K562 (cell line): Measurements from ENCODE around the gene SLC48A1. TPM values are rescaled to one million over a fixed set of nuclear protein-coding genes. Genes with fewer than 3 reads are reported as not detected.
A peak's percentile ranks its signal among the peaks of the same experiment; 100 is the strongest.

Source experiments
- BACH1 ChIP-seq: fragments of 200-800 bp; sonication (Bioruptor generic); IDR thresholded peaks from 2 replicates; pipeline ENCODE4 v1.6.1; 2016; ENCODE audit warnings: missing genetic modification characterization, missing compliant biosample characterization
- CEBPB ChIP-seq: fragments of 450-650 bp; IDR thresholded peaks from 2 replicates; pipeline ENCODE4 v1.6.1; 2016; ENCODE audit warnings: missing genetic modification characterization, missing compliant biosample characterization
- FOXK1 ChIP-seq: sonication (generic); formaldehyde crosslinking; IDR thresholded peaks from 2 replicates; pipeline ENCODE4 v1.8.0; 2022; ENCODE audit warnings: missing genetic modification reagents, mild to moderate bottlenecking, borderline replicate concordance
- MAFK ChIP-seq: IDR thresholded peaks from 2 replicates; pipeline ENCODE4 v1.6.1; 2011; ENCODE audit warnings: low read length, improper control_type of control experiment
- NFE2 ChIP-seq: IDR thresholded peaks from 2 replicates; pipeline ENCODE4 v1.6.1; 2014; ENCODE audit warnings: antibody characterized with exemption, low read depth
- SREBF1 ChIP-seq: fragments of 150-350 bp; IDR thresholded peaks from 2 replicates; pipeline ENCODE4 v1.6.1; 2014; ENCODE audit warnings: antibody characterized with exemption, low read depth, low read length, borderline replicate concordance
- TEAD1 ChIP-seq, 2 experiments: fragments of 450-650 bp in 1 of 2; sonication (generic) in 1 of 2; formaldehyde crosslinking; IDR thresholded peaks; 2 replicates each; pipeline versions ENCODE4 v1.4.0 to v1.8.0; 2020 to 2022; ENCODE audit warnings: mild to moderate bottlenecking in 2 of 2, missing genetic modification reagents in 1 of 2
- WHSC1 ChIP-seq: IDR thresholded peaks from one replicate; pipeline ENCODE4 v1.6.1; 2012; ENCODE audit warnings: low read length, control low read depth, inconsistent platforms
- ZNF124 ChIP-seq: sonication (generic); formaldehyde crosslinking; IDR thresholded peaks from 2 replicates; pipeline ENCODE4 v1.8.1; 2022; ENCODE audit warnings: missing genetic modification reagents
- ZNF212 ChIP-seq: fragments of 450-650 bp; formaldehyde crosslinking; IDR thresholded peaks from 2 replicates; pipeline ENCODE4 v1.4.0; 2020; ENCODE audit warnings: mild to moderate bottlenecking
- ZNF384 ChIP-seq: IDR thresholded peaks from 2 replicates; pipeline ENCODE4 v1.6.1; 2012; ENCODE audit warnings: low read depth, low read length, improper control_type of control experiment
- ZNF766 ChIP-seq: fragments of 200-800 bp; sonication (Bioruptor generic); conservative IDR thresholded peaks from 2 replicates; pipeline ENCODE4 v1.6.1; 2016; ENCODE audit warnings: missing genetic modification characterization, missing compliant biosample characterization
- polyA plus RNA-seq, 8 experiments: library from polyadenylated mRNA; depleted of rRNA in 4 of 8; stranded (reverse) in 5 of 8; unstranded in 3 of 8; fragments of >200 nt; fragmentation: Nextera tagmentation in 2 of 8; fragmentation: Illumina TruSeq in 1 of 8; extraction: Ambion mirVana in 2 of 8; extraction: Trizol in 1 of 8; gene quantifications; 2 replicates each; pipeline versions ENCODE4 v1.2.1 to v1.2.3, GENCODE V29; 2011 to 2014; ENCODE audit warnings: inconsistent platforms in 1 of 8, missing spikeins in 1 of 8
- total RNA-seq, 7 experiments: library from RNA; depleted of rRNA in 6 of 7; stranded (reverse); fragments of >200 nt in 6 of 7; fragmentation: Illumina TruSeq in 2 of 7; extraction: Trizol in 2 of 7; gene quantifications; 2 replicates each; pipeline versions ENCODE4 v1.2.1 to v1.2.3, GENCODE V29; 2011 to 2021; ENCODE audit warnings: low replicate concordance in 1 of 7
- TF ChIP-seq, protein P1 (sequence below): fragments of 150-350 bp; conservative IDR thresholded peaks from 2 replicates; pipeline ENCODE4 v1.6.1; 2014; ENCODE audit warnings: low read length
- TF ChIP-seq, protein P2 (sequence below): fragments of 450-650 bp; formaldehyde crosslinking; IDR thresholded peaks from 2 replicates; pipeline ENCODE4 v1.4.0; 2020; ENCODE audit warnings: mild to moderate bottlenecking, mixed read lengths
- TF ChIP-seq, protein P3 (sequence below): fragments of 250-450 bp; sonication (Bioruptor Pico); IDR thresholded peaks from 2 replicates; pipeline ENCODE4 v1.5.0; 2021
- TF ChIP-seq, protein P4 (sequence below): fragments of 250-450 bp; sonication (Bioruptor Pico); IDR thresholded peaks from 2 replicates; pipeline ENCODE4 v1.9.0; 2021; ENCODE audit warnings: mild to moderate bottlenecking, inconsistent platforms
- TF ChIP-seq, protein P5 (sequence below): sonication (generic); formaldehyde crosslinking; IDR thresholded peaks from 2 replicates; pipeline ENCODE4 v1.8.1; 2023; ENCODE audit warnings: mild to moderate bottlenecking, missing genetic modification reagents

Gene SLC48A1
- total and polyA plus RNA-seq, 9 of the 15 experiments (the other 6 are each of a cell fraction or from before 2014, with no cell fraction given) = 10.7 to 37.5 (median 18.7) TPM

DNA sequence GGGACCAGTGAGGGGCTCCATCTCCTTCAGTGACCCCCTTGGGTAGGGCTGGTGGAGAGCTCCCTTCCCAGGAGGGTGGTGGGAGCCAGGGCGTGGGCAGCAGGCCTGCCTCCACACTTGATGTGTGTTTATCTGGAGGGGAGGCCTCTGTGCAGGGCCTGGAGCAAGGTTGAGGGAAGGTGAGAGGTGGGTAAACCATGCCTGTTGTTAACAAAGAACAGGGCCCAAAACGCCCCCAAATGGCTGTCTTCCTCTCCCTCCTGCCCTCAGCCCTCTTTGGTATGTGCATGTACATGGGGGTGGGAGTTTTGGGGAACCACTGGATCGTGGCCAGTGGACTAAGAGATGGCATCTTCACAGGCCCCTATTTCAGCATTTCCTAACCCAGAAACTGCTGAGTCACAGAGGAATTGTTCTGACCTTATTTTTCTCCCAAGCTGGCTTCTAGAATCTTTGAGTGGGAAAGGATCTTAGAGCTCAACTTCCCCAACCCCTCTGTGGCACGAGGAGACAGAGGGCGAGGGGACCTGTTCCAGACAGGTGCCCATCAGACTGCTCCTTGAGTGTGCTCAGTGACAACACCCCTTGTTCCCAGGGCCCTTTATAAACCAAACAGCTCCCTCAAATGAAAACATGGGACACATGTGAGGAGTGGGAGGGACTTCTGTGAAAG, 3.6 kb downstream of the SLC48A1 start (continued):
- TF ChIP-seq, protein P1, sequence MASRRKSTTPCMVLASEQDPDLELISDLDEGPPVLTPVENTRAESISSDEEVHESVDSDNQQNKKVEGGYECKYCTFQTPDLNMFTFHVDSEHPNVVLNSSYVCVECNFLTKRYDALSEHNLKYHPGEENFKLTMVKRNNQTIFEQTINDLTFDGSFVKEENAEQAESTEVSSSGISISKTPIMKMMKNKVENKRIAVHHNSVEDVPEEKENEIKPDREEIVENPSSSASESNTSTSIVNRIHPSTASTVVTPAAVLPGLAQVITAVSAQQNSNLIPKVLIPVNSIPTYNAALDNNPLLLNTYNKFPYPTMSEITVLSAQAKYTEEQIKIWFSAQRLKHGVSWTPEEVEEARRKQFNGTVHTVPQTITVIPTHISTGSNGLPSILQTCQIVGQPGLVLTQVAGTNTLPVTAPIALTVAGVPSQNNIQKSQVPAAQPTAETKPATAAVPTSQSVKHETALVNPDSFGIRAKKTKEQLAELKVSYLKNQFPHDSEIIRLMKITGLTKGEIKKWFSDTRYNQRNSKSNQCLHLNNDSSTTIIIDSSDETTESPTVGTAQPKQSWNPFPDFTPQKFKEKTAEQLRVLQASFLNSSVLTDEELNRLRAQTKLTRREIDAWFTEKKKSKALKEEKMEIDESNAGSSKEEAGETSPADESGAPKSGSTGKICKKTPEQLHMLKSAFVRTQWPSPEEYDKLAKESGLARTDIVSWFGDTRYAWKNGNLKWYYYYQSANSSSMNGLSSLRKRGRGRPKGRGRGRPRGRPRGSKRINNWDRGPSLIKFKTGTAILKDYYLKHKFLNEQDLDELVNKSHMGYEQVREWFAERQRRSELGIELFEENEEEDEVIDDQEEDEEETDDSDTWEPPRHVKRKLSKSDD = no peak
- TF ChIP-seq, protein P2, sequence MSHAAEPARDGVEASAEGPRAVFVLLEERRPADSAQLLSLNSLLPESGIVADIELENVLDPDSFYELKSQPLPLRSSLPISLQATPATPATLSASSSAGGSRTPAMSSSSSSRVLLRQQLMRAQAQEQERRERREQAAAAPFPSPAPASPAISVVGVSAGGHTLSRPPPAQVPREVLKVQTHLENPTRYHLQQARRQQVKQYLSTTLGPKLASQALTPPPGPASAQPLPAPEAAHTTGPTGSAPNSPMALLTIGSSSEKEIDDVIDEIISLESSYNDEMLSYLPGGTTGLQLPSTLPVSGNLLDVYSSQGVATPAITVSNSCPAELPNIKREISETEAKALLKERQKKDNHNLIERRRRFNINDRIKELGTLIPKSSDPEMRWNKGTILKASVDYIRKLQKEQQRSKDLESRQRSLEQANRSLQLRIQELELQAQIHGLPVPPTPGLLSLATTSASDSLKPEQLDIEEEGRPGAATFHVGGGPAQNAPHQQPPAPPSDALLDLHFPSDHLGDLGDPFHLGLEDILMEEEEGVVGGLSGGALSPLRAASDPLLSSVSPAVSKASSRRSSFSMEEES = no peak
- TF ChIP-seq WHSC1 = no peak
- no peak for TF ChIP-seq SREBF1
- no peak for TF ChIP-seq ZNF384
- TF ChIP-seq, protein P3, sequence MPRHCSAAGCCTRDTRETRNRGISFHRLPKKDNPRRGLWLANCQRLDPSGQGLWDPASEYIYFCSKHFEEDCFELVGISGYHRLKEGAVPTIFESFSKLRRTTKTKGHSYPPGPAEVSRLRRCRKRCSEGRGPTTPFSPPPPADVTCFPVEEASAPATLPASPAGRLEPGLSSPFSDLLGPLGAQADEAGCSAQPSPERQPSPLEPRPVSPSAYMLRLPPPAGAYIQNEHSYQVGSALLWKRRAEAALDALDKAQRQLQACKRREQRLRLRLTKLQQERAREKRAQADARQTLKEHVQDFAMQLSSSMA (CRISPR knock-in tag) = no peak
- no peak for TF ChIP-seq ZNF212 (CRISPR knock-in tag)
- TF ChIP-seq FOXK1 (CRISPR knock-in tag) = no peak
- peak; percentile 91 for TF ChIP-seq MAFK
- TF ChIP-seq, protein P4, sequence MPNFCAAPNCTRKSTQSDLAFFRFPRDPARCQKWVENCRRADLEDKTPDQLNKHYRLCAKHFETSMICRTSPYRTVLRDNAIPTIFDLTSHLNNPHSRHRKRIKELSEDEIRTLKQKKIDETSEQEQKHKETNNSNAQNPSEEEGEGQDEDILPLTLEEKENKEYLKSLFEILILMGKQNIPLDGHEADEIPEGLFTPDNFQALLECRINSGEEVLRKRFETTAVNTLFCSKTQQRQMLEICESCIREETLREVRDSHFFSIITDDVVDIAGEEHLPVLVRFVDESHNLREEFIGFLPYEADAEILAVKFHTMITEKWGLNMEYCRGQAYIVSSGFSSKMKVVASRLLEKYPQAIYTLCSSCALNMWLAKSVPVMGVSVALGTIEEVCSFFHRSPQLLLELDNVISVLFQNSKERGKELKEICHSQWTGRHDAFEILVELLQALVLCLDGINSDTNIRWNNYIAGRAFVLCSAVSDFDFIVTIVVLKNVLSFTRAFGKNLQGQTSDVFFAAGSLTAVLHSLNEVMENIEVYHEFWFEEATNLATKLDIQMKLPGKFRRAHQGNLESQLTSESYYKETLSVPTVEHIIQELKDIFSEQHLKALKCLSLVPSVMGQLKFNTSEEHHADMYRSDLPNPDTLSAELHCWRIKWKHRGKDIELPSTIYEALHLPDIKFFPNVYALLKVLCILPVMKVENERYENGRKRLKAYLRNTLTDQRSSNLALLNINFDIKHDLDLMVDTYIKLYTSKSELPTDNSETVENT (CRISPR knock-in tag) = no peak
- peak; percentile 95 for TF ChIP-seq NFE2
- 0 out of 4 replicates have a peak, but pooled peaks have one; percentile 9 to 10 for TF ChIP-seq TEAD1 (CRISPR knock-in tag; IDR thresholded peaks at IDR 0.05)
- peak; percentile 95 for TF ChIP-seq BACH1 (tag)
- 0 out of 2 replicates have a peak, but pooled peaks have one; percentile 41 for TF ChIP-seq CEBPB (tag)
- TF ChIP-seq ZNF766 (CRISPR knock-in tag) = peak; percentile 74; the same call in 1 of the 2 replicates
- TF ChIP-seq ZNF124 = no peak
- TF ChIP-seq, protein P5, sequence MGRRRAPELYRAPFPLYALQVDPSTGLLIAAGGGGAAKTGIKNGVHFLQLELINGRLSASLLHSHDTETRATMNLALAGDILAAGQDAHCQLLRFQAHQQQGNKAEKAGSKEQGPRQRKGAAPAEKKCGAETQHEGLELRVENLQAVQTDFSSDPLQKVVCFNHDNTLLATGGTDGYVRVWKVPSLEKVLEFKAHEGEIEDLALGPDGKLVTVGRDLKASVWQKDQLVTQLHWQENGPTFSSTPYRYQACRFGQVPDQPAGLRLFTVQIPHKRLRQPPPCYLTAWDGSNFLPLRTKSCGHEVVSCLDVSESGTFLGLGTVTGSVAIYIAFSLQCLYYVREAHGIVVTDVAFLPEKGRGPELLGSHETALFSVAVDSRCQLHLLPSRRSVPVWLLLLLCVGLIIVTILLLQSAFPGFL = 0 out of 2 replicates have a peak, but pooled peaks have one; percentile 31
